Right renal pelvis (tissue), 4 donors: ENCODE measurements around the gene NUDT14. TPM values are rescaled to one million over a fixed set of nuclear protein-coding genes. Genes with fewer than 3 reads are reported as not detected.

Experiments used
- DNase-seq, 4 donors: peaks; one replicate each; pipeline ENCODE4 v3.0.0-alpha.2; 2013; ENCODE audit warnings: low read depth in 4 of 4, low spot score in 3 of 4, missing footprints in 1 of 4
- polyA plus RNA-seq, 4 donors: library from polyadenylated mRNA; unstranded; fragments of 120-200 nt; gene quantifications; one replicate each; pipeline ENCODE4 v1.2.1, GENCODE V29; 2013; ENCODE audit not compliant: insufficient read length in 4 of 4

The NUDT14 gene
- polyA plus RNA-seq, 4 donors, result 25.9 to 35.2 (median 27.0) TPM

GRCh38 chr14:105138021-105138541, 43.0 kb downstream of the NUDT14 start:
- no peak for DNase-seq

GRCh38 chr14:105137481-105138020, 43.6 kb downstream of the NUDT14 start:
- no peak for DNase-seq

GRCh38 chr14:105136401-105137322, 44.5 kb downstream of the NUDT14 start:
- DNase-seq, result no peak

- DNase-seq, result no peak
Measured at GRCh38 chr14:105135700-105136395, 45.3 kb downstream of the NUDT14 start.

- no peak for DNase-seq
Measured at GRCh38 chr14:105132921-105133654, 48.0 kb downstream of the NUDT14 start.

- no peak for DNase-seq
Measured at GRCh38 chr14:105131241-105131640, 49.9 kb downstream of the NUDT14 start.

GRCh38 chr14:105128059-105128458, 53.1 kb downstream of the NUDT14 start:
- DNase-seq, result no peak

GRCh38 chr14:105126981-105127329, 54.2 kb downstream of the NUDT14 start:
- DNase-seq, result no peak

- DNase-seq, result no peak
Measured at GRCh38 chr14:105126126-105126980, 54.8 kb downstream of the NUDT14 start.

GRCh38 chr14:105124823-105125222, 56.3 kb downstream of the NUDT14 start:
- DNase-seq, result no peak

- DNase-seq, result no peak
Measured at GRCh38 chr14:105123981-105124765, 56.9 kb downstream of the NUDT14 start.

GRCh38 chr14:105123064-105123665, 57.9 kb downstream of the NUDT14 start:
- DNase-seq, result no peak

Other genes starting within 250 kb of the NUDT14 start
- 1 to 10 TPM; 1.3 to 2.1 (median 1.8) TPM for gene AHNAK2, start 202.9 kb downstream of the NUDT14 start, polyA plus RNA-seq
- gene CLBA1, start 195.5 kb downstream of the NUDT14 start, polyA plus RNA-seq, result 10 to 100 TPM; 22.6 to 30.7 (median 25.1) TPM
- 10 to 100 TPM; 18.3 to 22.4 (median 21.1) TPM for gene CDCA4, start 160.2 kb downstream of the NUDT14 start, polyA plus RNA-seq
- gene GPR132, start 115.9 kb downstream of the NUDT14 start, polyA plus RNA-seq, result under 1 TPM; 0.39 to 0.70 (median 0.49) TPM
- 10 to 100 TPM in 1 of 4 donors, 1 to 10 TPM in 3; 7.3 to 11.7 (median 9.5) TPM for gene JAG2, start 12.5 kb downstream of the NUDT14 start, polyA plus RNA-seq
- gene BTBD6, start 67.2 kb upstream of the NUDT14 start, polyA plus RNA-seq, result 10 to 100 TPM; 32.2 to 42.4 (median 37.6) TPM
- gene BRF1, start 119.7 kb upstream of the NUDT14 start, polyA plus RNA-seq, result 10 to 100 TPM; 27.1 to 34.1 (median 28.7) TPM
- gene PACS2, start 133.4 kb upstream of the NUDT14 start, polyA plus RNA-seq, result 10 to 100 TPM; 59.3 to 72.4 (median 62.6) TPM
- 1 to 10 TPM; 1.0 to 2.4 (median 1.9) TPM for gene TEX22, start 217.2 kb upstream of the NUDT14 start, polyA plus RNA-seq
- gene MTA1, start 238.5 kb upstream of the NUDT14 start, polyA plus RNA-seq, result 100 to 1,000 TPM in 3 of 4 donors, 10 to 100 TPM in 1; 96.2 to 125 (median 106) TPM